SKM-1 treated with dmso at 0.1 percent for 144 hours (cell line): Measurements from ENCODE around the gene PRKAR2B.
"Not testable (repeated sequence)": the region's sequence is repeated elsewhere in the genome, so short reads cannot be mapped to it uniquely, and the experiment has no call there.

Experiments
- DNase-seq: peaks from one replicate; lab custom pipeline; 2025; ENCODE audit not compliant: unreplicated experiment; lab: John Stamatoyannopoulos, UW

Gene PRKAR2B

DNA sequence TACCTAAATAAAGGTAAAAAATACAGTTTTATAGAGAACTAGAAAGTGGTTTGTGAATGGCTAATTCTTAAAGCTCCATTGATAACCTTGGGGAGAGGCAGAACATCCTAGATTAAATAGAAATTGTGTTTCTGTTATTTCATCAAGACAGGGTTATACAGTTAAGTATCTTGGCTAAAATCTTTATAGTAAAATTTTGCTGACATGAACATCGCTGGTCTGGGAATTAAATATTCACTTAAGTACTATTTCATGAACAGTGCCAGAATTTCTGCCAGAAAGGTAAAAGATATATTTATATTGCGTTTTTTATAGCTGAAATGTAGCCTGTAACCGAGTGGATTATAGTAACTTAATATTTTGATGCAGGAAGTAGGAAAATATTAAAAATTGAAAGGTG, 70.6 kb downstream of the PRKAR2B start:
- no peak for DNase-seq

DNA sequence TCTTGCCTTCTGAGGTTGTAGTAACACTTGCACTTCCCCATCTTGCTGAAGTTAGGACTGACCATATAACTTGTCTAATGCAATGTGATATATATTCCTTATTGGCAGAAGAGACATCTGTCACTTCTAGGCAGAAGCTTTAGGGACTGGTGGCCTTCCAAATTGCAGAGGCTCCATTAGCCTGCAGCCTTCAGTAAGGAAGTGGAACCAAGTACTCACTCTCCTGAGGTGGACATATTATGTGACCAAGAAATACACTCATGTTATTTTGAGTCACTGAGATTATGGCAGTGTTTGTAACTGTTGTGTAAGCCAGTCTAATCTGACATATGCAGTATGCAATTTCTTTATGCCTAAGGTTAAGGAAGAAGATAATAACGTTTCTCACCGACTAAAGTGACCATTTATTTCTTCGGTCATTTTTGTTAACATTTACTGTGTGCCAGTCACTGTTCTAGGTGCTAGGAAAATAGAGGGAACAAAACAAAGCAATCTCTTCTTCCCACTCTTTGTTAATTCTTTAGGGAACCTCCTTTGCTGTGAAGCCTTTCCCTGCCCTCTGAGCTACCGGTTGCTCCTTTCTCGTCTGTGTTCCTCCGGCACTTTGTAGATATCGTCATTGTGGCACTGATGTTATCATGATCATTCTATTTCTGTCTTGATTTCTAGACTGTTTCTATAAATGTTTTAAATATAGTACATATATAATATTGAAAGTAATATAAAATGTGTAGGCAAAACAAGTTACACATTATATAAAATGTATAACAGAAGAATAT, 71.4 kb downstream of the PRKAR2B start:
- DNase-seq = no peak

- DNase-seq = no peak
These were observed 73.8 kb downstream of the PRKAR2B start for GRCh38 chr7:107118109-107118900.

- no peak for DNase-seq
These were observed 75.0 kb downstream of the PRKAR2B start for GRCh38 chr7:107119376-107120105.

DNA sequence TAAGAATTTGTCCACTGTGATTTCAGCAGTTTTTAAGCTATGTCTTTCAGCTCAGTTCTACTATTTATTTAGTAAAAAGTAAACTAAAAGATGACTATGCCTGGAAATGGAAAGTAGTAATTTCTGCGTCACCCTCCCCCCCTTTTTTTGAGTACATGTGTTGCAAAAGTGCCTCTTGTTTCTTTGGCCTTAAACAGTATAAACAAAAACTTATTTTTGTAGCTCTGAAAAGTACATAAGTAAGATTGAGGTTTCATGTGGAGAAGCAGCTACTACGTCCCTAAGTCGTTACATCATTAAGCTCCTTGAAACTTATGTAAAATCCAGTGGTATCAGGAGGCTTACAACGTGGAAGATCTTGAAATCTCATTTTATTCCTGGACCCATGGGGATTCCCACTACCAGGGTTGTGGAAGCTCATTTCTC, 78.0 kb downstream of the PRKAR2B start:
- DNase-seq = no peak

GRCh38 chr7:107123392-107123791, 78.9 kb downstream of the PRKAR2B start:
- no peak for DNase-seq

GRCh38 chr7:107125475-107125874, 81.0 kb downstream of the PRKAR2B start:
- no peak for DNase-seq

DNA sequence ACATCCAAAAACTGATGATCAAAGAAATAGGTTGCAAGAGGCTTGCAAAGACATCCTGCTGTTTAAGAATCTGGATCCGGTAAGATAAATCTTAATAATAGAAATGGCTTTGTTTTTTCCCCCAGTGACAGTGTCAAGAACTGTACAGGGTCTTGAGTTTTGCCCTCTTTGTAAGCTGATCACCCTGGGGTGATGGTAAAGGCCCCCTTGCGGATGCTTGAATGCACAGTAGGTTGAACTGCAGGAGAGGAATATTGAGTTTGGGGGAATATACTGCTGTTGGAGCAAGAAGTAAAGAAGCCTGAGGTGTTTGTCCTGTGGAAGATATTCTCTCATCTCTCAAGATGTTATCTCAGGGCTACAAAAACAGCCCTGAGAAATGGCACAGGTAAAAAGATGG, 83.7 kb downstream of the PRKAR2B start:
- DNase-seq = no peak

- no peak for DNase-seq
These were observed 84.2 kb downstream of the PRKAR2B start for GRCh38 chr7:107128748-107129147.

GRCh38 chr7:107130487-107131220, 86.1 kb downstream of the PRKAR2B start:
- DNase-seq = no peak

GRCh38 chr7:107133396-107133795, 88.9 kb downstream of the PRKAR2B start:
- no peak for DNase-seq

GRCh38 chr7:107138696-107139420, 94.4 kb downstream of the PRKAR2B start:
- no peak for DNase-seq

DNA sequence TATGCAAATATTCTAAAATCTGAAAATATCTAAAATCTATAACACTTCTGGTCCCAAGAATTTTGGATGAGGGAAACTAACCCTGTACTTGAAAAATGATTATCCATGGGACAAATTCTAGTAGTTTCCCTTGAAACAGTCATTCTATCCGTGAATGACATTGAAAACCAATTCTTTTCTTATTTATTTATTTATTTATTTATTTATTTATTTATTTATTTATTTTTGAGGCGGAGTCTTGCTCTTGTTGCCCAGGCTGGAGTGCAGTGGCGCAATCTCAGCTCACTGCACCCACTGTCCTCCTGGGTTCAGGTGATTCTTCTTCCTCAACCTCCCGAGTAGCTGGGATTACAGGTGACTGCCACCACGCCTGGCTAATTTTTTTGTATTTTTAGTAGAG, 99.4 kb downstream of the PRKAR2B start:
- DNase-seq = not testable (repeated sequence)

- DNase-seq = no peak
These were observed 100.7 kb downstream of the PRKAR2B start for GRCh38 chr7:107145067-107145838.

DNA sequence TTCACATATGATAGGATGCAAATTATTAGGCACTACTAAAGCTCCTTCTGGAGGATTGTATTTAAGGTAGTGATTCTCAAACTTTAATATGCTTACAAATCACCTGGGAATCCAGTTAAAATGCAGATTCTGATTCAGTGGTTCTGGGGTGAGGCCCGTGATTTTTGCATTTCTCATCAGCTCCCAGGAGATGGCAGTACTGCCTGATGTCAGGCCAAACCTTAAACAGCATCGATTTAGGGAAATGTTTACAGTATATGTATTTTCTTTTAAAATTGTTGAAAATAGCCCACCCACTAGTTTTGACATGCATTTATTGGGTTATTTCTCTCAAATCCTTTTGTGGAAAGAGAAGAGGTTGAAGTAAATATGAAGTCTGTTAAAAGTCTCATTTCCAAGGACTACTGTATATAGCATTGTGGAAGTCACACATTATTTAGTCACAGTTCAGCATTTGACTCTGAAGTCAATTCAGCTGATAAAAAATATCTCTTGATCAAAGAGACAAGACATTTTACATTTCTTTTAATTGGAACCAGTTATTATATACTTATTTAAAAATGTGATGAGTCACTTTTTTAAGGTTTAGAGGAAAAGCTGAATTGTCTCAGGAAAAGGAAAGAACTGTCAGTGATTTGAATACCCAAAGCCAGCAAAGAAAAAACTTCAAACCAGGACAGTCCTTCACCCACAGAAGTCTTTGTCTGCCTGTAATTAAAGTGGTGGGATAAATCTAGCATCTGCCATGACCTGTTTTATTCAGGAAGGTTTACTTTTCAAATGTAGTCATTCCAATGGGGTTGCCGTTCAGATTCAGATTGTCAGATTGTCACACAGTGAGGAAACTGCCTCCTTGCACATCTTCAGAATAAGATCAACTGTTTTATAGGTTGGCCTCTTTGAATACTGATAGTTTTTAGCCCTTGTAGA, 103.2 kb downstream of the PRKAR2B start:
- DNase-seq = peak; percentile 45

- DNase-seq = no peak
These were observed 104.2 kb downstream of the PRKAR2B start for GRCh38 chr7:107148721-107149120.

DNA sequence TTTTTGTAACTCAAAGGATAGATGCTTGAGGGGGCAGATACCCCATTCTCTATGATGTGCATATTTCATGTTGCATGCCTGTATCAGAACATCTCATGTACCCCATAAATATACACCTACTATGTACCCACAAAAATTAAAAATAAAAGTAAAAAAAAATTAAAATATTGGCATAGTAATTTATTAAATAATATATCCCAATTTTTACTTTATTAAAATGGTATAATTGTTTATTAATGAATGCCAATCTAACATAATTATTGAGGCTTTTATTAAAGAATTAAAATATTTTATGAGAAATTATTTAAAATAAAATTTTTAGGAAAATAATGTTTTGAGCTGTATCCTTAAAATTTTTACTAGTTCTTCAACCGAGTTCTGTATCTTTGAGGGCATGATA, 105.4 kb downstream of the PRKAR2B start:
- DNase-seq = no peak

GRCh38 chr7:107150375-107151073, 106.0 kb downstream of the PRKAR2B start:
- peak; percentile 47 for DNase-seq
